GM21717 (cell line): ENCODE measurements around the gene LEKR1.
"Not testable (repeated sequence)": the region's sequence is repeated elsewhere in the genome, so short reads cannot be mapped to it uniquely, and the experiment has no call there.

ENCODE experiments used
- ATAC-seq: cut with Tn5 transposase; IDR thresholded peaks from one replicate; pipeline ENCODE4 v1.9.1; 2021; ENCODE audit warnings: mild to moderate bottlenecking, moderate library complexity; ENCODE audit not compliant: unreplicated experiment

LEKR1 gene

GRCh38 chr3:156803952-156804741, 22.0 kb upstream of the LEKR1 start:
- no peak for ATAC-seq

DNA sequence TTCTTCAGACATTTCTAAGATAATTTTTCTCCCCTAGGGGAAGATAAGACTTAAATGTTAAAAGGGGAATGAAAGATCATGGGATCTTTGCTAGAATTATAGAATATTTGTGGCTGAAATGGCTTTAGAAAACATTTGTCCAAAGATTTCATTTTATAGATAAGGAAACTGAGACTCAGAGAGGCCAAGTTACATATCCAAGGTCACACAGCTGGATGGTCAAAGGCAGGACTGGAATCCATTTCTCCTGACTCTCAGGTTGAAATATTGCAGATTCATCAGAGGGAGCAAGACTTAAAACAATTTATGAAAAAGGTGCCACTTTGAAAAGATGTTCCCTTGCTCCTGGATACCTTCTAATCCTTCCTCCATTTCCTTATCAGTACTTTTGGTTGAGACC, 19.5 kb upstream of the LEKR1 start:
- ATAC-seq: no peak

- ATAC-seq: no peak
Measured at GRCh38 chr3:156808025-156808424, 18.1 kb upstream of the LEKR1 start.

DNA sequence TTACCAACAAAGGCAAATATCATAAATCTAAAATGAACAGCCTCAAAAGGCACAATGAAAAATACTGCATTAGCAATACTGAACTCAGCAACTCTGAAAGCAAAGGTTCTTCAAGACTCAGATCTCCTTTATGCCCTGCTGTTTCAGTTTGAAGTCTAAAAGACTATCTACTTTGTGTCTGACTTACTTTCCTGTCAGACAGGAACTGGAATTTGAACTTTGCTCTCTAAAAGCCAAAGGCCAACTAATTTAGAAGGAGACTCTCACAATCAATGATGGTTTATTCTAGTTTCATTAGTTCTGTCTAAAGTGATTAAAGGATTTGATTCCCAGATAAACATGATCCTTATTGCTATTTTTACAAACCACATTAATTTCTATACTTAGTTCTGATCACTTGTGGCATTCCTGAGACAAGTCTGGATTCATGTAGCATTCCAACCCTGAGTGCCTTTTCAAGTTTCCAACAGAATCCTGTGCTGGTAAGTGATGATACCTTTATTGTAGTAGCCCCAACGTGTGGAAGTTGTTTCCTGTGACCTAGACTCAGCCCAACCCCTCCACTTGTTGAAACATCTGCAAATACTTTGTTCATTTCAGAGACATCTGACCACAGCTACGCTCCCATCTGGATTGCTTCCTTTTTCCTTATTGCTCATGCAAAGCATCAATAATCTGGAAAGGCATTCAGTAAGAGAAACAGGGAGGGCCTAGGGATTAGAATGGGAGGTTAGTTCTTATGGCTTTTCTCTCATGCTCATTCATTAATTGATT, 14.9 kb upstream of the LEKR1 start:
- ATAC-seq: no peak

- no peak for ATAC-seq
Measured at GRCh38 chr3:156812521-156813335, 13.4 kb upstream of the LEKR1 start.

GRCh38 chr3:156814295-156814694, 11.9 kb upstream of the LEKR1 start:
- no peak for ATAC-seq

DNA sequence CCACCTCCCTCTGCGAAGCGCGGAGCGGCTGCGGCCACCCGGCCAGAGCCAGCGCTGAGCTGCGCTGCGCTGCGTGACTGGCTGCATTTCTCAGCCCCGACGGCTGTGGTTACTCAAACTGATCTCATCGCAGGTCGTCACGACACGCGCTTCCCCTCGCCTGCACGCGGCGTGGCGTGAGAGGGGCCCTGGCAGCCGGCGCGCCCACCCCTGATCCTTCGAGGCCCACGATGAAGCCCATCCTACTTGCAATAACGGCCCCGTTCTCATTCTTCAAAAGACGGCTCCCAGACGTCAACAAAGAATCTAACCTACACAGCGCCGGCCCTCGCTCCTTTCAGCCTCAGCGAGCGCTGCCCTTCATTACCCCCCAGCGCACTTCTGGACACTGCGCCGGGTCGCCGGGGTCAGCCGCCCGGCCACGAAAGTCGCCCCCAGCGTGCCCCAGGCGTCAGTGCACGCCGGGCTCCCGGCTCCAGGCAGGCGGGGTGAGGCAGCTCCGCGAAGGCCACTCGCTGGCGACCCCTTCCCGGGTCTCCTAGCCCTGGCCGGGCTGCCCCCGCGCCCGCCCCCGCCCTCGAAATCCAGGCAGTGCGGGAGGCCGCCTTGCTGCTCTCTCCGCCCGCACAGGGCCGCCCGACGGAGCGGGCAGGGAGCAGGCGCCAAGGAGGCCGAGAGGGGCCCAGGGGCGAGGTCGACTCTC, 9.9 kb upstream of the LEKR1 start:
- peak; percentile 26 for ATAC-seq

DNA sequence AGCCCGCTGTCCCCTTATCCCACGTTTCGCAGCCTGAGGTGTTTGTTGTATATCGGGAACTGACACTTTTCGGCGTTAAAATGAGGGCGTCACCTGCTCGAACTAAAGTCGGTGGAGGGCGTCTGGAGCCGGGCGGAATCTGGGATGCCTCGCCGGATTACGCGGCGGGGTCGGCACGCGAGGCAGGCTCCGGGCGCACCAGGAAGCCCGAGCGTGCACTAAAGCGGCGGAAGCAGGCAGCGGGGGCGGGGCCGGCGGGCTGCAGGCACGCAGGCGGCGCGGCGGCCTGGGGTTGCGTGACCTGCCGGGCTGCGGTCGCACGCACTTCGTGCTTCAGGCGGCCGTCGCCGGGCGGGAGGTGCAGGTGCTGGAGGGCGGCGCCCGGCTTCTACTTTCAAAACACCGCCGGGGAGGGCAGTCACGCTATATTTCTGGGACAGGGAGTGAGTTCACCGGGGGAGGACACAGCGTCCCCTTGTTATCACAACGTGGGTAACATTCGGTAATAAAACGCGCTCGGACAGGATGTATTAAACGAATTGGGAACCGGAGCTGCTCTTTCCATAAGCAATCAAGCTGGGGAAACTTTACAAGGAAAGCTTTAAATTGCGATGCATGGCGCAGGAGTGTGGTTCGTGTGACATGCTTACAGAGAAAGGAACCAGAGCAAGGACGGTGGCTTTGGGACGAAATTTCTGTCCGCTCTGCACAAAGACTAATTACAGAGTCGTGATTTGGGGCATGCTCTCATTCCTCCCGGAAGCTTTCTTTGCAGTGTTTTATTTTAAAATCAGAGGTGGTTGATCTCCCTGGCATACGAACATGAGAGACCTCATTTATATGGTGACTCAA, 9.1 kb upstream of the LEKR1 start:
- peak; percentile 74 for ATAC-seq

DNA sequence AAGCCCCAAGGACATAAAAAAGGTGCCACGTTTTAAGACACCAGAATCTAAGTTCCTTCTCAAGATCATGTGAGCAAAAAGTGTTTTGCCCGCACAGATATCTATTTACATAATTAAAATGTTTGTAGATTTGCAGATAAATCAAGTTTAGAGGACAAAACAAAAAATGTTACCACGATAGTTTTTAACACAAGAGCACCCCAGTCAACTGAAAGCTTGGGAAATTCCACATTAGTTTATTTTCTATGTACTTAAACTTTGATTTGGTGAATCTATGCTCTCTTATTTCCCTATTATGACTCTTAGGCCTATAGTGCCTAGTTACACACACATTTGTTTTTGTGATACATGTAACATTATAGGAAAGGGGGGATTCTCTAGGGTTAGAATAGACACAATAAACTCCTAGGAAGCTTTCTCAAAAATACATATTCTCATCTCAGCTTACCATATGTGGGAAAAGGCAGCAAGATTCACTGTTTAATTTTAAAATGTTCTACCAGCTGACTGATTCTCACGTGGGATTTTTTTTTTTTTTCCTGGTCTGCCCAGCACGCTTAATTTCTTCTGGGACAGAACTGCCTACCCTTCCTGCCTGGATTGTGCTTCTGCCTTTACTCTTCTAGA, 8.4 kb upstream of the LEKR1 start:
- no peak for ATAC-seq

DNA sequence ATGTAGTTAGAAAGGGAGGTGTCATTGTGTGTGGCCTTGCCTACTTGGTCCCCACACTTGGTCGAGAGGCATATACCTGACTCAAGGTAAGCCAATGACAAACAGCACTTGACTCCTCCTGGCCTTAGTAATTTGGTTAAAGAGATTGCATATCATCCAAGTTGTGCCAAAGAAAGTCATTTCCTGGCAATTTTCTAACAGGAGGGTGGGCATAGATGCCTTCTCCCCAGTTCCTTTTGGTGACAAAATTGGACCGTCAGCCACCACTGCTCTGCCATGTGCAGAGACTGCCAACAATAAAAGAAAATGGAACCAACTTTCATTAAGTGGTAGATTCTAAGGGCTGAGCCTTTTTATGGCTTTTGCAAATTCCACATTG, 7.9 kb upstream of the LEKR1 start:
- ATAC-seq: no peak

DNA sequence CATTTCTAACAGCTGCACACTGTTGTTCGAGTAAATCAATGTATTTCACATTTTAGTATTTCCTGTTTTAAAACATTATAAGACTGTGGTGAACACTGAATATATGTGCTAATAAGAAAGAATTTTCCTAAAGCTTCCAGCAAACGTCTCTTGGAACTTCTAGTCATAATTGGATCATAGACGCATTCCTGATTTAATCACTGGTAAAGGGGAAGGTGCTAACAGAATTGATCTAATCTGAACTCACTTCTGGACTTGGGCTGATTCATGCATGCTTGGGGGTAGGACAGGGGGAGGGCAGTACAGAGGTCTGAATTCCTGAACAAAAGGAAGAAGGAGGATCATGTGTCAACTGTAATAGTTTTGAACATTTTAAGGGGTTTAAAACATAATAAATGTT, 7.3 kb upstream of the LEKR1 start:
- ATAC-seq: no peak

GRCh38 chr3:156819842-156820691, 6.1 kb upstream of the LEKR1 start:
- ATAC-seq: no peak

- ATAC-seq: no peak
Measured at GRCh38 chr3:156820692-156821080, 5.5 kb upstream of the LEKR1 start.

DNA sequence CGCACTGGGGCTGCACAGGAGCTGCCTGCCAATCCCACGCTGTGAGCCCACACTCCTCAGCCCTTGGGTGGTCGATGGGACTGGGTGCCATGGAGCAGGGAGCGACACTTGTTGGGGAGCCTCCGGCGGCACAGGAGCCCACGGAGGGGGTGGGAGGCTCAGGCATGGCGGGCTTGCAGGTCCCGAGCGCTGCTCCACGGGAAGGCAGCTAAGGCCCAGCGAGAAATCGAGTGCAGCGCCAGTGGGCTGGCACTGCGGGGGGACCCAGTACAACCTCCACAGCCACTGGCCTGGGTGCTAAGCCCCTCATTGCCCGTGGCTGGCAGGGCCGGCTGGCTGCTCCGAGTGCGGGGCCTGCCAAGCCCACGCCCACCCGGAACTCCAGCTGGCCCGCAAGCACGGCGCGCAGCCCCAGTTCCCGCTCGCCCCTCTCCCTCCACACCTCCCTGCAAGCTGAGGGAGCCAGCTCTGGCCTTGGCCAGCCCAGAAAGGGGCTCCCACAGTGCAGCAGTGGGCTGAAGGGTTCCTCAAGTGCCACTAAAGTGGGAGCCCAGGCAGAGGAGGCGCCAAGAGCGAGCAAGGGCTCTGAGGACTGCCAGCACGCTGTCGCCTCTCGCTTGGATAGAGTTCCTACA, 3.4 kb upstream of the LEKR1 start:
- ATAC-seq: not testable (repeated sequence)

- peak; percentile 58 for ATAC-seq
Measured at GRCh38 chr3:156825795-156826143, 384 bp upstream of the LEKR1 start.

DNA sequence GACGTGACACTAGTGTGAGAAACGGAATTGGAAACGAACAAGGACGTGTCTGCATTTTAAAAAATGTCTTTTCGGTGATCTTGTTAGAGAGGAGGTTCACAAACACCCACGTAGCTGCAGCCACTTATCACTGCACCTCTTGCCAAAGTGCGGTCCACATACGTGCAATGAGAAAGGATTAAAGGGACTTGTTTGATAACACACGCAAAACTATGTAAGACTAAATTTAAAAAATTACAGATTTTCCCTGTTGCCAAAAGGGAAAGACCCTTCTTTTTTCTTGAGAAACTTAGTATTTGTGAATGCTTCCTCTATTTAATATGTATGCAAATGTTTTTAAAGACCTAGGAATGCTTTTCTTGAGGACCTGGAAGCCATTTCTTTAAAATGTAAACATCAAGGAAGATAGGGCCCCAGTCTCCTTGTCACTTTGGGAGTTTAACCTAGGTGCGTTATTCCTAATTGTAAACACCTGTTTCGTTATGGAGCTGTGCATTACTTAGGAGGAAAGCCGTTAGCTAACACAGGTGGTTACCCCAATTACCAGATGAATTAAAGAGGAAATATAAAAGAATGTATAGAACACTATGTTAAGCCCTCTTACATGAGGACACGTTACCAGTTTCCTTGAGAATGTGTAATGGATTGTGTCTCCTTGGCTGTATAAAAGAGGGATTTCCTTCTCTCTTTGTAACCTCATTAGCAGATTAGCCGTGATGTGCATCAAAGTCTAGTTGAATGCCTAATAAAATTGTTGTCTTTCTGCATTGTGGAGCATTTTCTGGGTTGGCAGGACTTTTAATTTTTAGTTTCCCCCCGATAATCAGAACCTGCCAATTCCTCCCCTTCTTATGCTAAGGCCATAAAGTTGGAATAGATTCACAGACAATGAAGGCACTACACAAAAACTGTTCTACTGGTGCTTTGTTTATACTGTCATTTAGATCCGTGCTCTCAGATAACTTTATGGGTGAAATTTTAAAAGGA, 1.0 kb downstream of the LEKR1 start:
- no peak for ATAC-seq

DNA sequence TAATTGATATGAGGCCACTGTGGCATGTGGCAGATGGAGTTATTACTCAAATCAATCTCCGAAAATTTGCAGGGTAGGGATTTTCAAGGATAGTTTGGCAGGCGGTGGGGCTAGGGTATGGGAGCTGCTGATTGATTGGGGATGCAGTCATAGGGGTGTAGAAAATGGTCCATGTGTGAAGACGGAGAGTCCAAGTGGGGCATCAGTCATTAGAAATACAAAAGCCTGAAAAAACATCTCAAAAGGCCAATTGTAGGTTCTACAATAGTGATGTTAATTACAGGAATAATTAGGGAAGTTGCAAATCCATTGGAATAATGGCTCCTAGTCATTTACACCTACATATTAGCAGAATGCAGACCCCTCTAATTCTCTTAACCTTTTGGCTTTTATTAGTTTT, 4.9 kb downstream of the LEKR1 start:
- no peak for ATAC-seq
